Parathyroid adenoma (tissue), 2 donors: ENCODE data around the gene DCUN1D2.
"Not testable (repeated sequence)": the region's sequence is repeated elsewhere in the genome, so short reads cannot be mapped to it uniquely, and the experiment has no call there.

Experiments
- H2AFZ ChIP-seq: fragments of 300-600 bp; sonication (generic); one replicate; pipeline ENCODE4 v1.7.0; 2017; ENCODE audit warnings: antibody characterized with exemption, mild to moderate bottlenecking
- H3K27ac ChIP-seq: fragments of 300-600 bp; sonication (generic); one replicate; pipeline ENCODE4 v1.7.0; 2017
- H3K27me3 ChIP-seq: fragments of 300-600 bp; sonication (generic); one replicate; pipeline ENCODE4 v1.7.0; 2017; ENCODE audit warnings: low read length; ENCODE audit not compliant: control insufficient read depth, insufficient read depth
- H3K36me3 ChIP-seq: fragments of 300-600 bp; sonication (generic); one replicate; pipeline ENCODE4 v1.7.0; 2017; ENCODE audit warnings: low read length; ENCODE audit not compliant: control insufficient read depth, insufficient read depth
- H3K4me1 ChIP-seq: fragments of 300-600 bp; sonication (generic); one replicate; pipeline ENCODE4 v1.7.0; 2017; ENCODE audit warnings: control low read depth
- H3K4me2 ChIP-seq: fragments of 300-600 bp; sonication (generic); one replicate; pipeline ENCODE4 v1.7.0; 2017; ENCODE audit warnings: low read length
- H3K4me3 ChIP-seq: fragments of 300-600 bp; sonication (generic); one replicate; pipeline ENCODE4 v1.7.0; 2017; ENCODE audit warnings: low read depth, low read length
- H3K79me2 ChIP-seq: fragments of 300-600 bp; sonication (generic); one replicate; pipeline ENCODE4 v1.7.0; 2017; ENCODE audit warnings: control low read depth
- H3K9ac ChIP-seq: fragments of 300-600 bp; sonication (generic); one replicate; pipeline ENCODE4 v1.7.0; 2017; ENCODE audit warnings: mild to moderate bottlenecking
- H3K9me3 ChIP-seq: fragments of 300-600 bp; sonication (generic); one replicate; pipeline ENCODE4 v1.7.0; 2017; ENCODE audit warnings: low read length; ENCODE audit not compliant: control insufficient read depth
- TF ChIP-seq, protein P1 (sequence below): fragments of 300-600 bp; sonication (generic); IDR thresholded peaks from one replicate; pipeline ENCODE4 v1.7.0; 2017; ENCODE audit warnings: antibody characterized with exemption, mild to moderate bottlenecking
- donor health status: primary hyperparathyroidism.

The DCUN1D2 gene

DNA sequence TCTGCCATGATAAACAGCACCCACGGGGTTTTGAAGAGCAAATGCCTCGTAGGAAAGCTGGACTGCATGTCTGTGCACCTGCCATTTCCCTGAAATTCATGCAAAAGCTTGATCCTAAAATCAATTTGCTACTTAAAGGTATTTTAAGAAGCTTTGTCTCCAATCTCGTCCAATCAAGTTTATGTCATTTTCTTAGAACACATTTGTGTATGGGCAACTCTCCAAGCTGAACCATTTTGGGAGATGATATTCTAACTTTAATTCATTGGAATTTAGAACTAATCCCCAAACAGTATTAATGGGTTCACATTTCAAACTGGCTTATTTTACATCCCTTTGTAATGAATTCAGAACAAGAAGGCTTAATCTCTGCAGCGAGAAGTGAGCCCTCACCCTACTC is 38.0 kb downstream of the DCUN1D2 start:
- Histone ChIP-seq H3K9ac (no peak overlapping the region), H3K79me2 (no peaks in the 10 kb centered on the region), H3K27me3 (no peaks in the 10 kb centered on the region), H3K4me2 (no peak overlapping the region), H3K27ac (no peak overlapping the region), H2AFZ (no peak overlapping the region), H3K9me3 (no peaks in the 10 kb centered on the region), H3K36me3 (no peaks in the 10 kb centered on the region), H3K4me3 (no peak overlapping the region), H3K4me1 (no peaks in the 10 kb centered on the region)
- TF ChIP-seq, protein P1, sequence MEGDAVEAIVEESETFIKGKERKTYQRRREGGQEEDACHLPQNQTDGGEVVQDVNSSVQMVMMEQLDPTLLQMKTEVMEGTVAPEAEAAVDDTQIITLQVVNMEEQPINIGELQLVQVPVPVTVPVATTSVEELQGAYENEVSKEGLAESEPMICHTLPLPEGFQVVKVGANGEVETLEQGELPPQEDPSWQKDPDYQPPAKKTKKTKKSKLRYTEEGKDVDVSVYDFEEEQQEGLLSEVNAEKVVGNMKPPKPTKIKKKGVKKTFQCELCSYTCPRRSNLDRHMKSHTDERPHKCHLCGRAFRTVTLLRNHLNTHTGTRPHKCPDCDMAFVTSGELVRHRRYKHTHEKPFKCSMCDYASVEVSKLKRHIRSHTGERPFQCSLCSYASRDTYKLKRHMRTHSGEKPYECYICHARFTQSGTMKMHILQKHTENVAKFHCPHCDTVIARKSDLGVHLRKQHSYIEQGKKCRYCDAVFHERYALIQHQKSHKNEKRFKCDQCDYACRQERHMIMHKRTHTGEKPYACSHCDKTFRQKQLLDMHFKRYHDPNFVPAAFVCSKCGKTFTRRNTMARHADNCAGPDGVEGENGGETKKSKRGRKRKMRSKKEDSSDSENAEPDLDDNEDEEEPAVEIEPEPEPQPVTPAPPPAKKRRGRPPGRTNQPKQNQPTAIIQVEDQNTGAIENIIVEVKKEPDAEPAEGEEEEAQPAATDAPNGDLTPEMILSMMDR: no peak

DNA sequence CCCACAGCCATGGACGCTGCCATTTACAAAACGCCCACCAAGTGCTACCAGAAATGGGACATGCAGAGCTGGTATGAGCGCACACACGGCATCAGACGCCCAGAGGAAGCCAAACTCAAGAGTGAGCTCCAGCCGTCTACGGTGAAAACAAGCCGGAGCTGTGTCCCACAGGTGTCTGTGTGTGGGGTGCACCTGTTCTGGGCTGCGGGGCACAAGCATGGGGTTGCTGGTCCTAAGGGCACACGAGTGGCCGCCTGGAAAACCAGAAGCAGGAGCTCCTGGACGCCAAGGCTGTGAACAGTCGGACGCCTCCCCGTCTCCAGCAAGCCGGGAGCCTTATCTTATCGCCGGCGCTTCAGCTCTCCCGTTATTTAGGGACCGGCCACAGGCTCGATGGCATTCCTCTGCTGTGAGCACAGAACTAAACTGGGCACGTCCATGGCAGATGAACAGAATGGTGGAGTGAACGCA is 38.5 kb downstream of the DCUN1D2 start:
- H2AFZ ChIP-seq: no peak overlapping the region
- no peaks in the 10 kb centered on the region for H3K9me3 ChIP-seq
- no peaks in the 10 kb centered on the region for H3K79me2 ChIP-seq
- H3K4me3 ChIP-seq: no peak overlapping the region
- H3K4me1 ChIP-seq: no peaks in the 10 kb centered on the region
- no peak overlapping the region for H3K4me2 ChIP-seq
- TF ChIP-seq, protein P1: no peak
- H3K36me3 ChIP-seq: no peaks in the 10 kb centered on the region
- H3K27me3 ChIP-seq: no peaks in the 10 kb centered on the region
- no peak overlapping the region for H3K9ac ChIP-seq
- no peak overlapping the region for H3K27ac ChIP-seq

DNA sequence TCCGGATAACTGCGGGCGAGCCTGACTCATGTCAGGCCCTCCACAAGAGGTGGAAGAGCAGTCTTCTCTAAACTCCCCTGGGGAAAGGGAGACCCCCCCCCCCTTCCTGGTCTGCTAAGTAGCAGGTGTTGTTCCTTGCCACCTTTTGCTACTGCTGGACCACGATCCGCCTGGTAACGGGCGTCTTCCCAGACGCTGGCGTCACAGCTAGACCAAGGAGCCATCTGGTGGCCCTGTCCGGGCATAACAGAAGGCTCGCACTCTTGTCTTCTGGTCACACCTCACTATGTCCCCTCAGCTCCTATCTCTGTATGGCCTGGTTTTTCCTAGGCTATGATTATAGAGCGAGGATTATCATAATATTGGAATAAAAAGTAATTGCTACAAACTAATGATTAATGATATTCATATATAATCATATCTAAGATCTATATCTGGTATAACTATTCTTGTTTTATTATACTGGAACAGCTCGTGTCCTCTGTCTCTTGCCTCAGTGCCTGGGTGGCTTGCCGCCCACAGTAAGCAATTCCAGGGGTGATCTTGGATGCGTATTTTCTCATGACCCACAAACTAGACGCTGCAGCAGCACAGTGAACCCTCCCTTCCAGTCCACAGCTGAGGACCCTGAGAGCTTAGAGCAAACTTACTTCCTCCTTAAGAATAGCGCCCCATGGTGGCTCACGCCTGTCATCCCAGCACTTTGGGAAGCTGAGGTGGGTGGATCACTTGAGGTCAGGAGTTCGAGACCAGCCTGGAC is 39.5 kb downstream of the DCUN1D2 start:
- not testable (repeated sequence) for H3K27me3 ChIP-seq, H3K27ac ChIP-seq, H3K79me2 ChIP-seq, H3K36me3 ChIP-seq, H3K9ac ChIP-seq, H2AFZ ChIP-seq, H3K4me1 ChIP-seq, H3K9me3 ChIP-seq, H3K4me3 ChIP-seq, H3K4me2 ChIP-seq

DNA sequence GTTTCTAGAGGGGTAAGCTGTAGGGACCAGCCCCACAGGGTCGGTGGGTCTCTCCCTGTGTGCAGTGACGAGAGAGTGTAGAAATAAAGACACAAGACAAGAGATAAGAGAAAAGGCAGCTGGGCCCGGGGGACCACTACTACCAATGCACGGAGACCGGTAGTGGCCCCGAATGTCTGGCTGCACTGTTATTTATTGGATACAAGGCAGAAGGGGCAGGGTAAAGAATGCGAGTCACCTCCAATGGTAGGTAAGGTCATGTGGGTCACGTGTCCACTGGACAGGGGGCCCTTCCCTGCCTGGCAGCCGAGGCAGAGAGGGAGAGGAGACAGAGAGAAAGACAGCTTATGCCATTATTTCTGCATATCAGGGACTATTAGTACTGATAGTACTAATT is 40.2 kb downstream of the DCUN1D2 start:
- H3K79me2 ChIP-seq, H3K9me3 ChIP-seq, H3K4me2 ChIP-seq, H3K9ac ChIP-seq, H2AFZ ChIP-seq, H3K27me3 ChIP-seq, H3K4me1 ChIP-seq, H3K36me3 ChIP-seq, H3K27ac ChIP-seq, H3K4me3 ChIP-seq: not testable (repeated sequence)

DNA sequence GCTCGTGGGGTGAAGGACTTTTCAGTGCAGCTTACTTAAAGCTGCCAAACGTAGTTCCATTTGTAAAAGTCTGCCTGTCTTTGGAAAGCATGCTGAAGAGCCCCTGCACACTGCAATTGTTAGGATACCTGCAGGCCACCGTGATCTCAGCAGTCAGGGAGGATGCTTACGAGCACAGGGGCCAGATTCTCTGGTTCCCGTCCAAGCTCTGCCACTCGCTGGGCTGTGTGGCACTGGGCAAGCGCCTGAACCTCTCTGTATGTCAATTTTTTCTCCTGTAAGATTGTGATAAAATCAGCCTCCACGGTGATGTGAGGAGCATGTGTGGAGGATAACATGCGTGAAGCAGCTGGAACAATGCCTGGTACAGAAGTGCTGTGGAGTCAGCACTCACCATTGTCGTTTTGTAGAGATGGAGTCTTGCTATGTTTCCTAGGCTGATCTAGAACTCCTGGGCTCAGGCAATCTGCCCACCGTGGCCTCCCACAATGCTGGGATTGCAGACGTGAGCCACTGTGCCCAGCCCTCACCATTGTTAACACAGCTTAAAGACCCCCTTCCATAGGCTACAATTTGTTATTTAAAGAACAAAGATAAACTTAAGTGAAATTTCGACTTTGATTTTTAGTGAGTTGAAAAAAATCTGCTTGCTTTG is 40.7 kb downstream of the DCUN1D2 start:
- H3K27ac ChIP-seq: no peak overlapping the region

More for the DNA sequence above, 40.7 kb downstream of the DCUN1D2 start:
- Histone ChIP-seq H3K9ac (no peak overlapping the region), H3K4me2 (no peak overlapping the region), H3K4me3 (no peak overlapping the region), H3K27me3 (no peaks in the 10 kb centered on the region), H3K79me2 (no peaks in the 10 kb centered on the region), H3K36me3 (no peaks in the 10 kb centered on the region), H2AFZ (peak overlapping the region; percentile 5), H3K4me1 (no peaks in the 10 kb centered on the region), H3K9me3 (no peaks in the 10 kb centered on the region)
- TF ChIP-seq, protein P1: no peak
